ENCODE results near the gene MYCBPAP.
"Not testable (repeated sequence)": the region's sequence is repeated elsewhere in the genome, so short reads cannot be mapped to it uniquely, and the experiment has no call there.

The MYCBPAP gene

DNA sequence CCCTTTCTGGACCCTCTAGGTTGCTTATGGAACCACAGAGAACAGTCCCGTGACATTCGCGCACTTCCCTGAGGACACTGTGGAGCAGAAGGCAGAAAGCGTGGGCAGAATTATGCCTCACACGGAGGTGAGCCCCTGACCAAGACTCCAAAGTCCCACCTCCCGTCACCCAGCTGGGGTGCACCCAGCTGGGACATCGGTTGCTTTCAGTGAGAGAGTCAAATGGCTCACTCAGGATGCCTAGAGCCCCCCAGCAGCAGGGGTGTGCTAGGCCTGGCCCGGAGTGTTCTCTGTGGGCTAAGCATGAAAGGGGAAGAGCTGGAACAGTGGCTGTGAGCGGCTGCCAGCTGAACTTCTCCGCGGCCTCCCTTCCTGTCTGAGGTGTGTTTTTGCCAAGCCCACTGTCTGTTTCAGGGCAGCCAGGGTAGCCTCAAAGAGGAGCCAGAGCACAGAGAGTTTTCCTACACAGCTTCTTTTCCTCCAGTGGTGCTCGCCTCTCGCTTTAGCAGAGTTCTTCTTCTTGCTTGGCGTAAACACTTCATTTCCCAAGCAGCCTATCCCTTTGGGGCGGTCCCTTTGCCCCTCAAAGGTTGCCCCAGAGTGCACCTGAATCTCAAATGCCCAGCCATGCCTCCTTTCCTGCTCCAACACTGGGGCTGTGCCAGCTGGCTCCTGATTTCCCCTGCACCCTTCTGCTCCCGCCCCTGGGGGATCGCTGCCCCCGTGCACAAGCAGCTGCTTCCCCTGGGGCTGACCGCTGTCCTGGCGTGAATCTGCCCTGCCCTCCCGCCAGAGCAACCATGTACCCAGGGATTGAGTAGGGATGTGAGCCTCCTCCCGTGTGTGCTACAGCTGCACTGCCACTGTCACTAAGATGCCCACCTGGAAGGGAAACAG lies 37.0 kb upstream of the MYCBPAP start:
- DNase-seq: no peak

DNA sequence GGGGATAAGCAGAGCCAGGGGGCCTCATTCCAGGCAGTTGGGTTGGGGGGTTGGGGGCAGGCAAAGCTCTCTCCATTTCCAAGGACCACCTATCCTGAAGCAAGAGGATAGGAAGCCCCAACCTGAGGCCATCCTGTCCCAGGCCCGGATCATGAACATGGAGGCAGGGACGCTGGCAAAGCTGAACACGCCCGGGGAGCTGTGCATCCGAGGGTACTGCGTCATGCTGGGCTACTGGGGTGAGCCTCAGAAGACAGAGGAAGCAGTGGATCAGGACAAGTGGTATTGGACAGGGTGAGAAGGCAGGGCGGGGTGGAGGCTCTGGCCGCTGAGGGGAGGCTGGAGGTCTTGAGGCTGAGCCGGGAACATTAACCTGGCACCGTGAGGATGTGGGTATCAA lies 36.0 kb upstream of the MYCBPAP start:
- no peak for DNase-seq

DNA sequence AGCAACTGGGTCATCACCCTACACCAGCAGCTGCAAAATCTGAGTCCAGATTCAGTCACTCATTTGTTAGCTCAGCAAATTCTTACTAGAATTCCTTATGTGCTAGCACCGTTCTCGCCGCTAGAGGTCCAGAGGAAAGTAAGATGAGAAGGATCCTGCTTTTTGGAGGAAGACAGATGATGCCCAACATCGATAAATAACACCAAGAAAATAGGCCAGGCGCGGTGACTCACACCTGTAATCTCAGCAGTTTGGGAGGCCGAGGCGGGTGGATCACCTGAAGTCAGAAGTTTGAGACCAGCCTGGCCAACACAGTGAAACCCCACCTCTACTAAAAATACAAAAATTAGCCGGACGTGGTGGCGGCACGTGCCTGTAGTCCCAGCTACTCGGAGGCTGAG lies 35.5 kb upstream of the MYCBPAP start:
- not testable (repeated sequence) for DNase-seq

DNA sequence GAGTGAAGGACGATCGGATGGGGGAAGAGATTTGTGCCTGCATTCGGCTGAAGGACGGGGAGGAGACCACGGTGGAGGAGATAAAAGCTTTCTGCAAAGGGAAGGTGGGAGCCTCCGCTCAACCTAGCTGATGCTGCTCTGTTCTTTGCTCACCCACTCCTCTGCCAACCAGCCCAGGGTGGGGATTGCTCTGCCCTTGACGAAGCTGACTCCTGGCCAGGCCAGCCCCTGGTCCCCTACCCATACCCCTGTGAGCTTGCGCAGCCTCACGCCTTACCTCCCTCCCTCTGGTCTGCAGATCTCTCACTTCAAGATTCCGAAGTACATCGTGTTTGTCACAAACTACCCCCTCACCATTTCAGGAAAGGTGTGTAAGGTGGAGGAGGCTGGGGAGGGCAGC lies 34.3 kb upstream of the MYCBPAP start:
- no peak for DNase-seq

DNA sequence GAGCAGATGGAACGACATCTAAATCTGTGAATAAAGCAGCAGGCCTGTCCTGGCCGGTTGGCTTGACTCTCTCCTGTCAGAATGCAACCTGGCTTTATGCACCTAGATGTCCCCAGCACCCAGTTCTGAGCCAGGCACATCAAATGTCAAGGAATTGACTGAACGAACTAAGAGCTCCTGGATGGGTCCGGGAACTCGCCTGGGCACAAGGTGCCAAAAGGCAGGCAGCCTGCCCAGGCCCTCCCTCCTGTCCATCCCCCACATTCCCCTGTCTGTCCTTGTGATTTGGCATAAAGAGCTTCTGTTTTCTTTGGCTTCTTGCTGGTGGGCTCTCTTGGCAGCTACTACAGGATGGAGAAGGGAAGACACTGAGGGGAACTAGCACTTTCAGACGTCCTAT lies 33.7 kb upstream of the MYCBPAP start:
- no peak for DNase-seq

DNA sequence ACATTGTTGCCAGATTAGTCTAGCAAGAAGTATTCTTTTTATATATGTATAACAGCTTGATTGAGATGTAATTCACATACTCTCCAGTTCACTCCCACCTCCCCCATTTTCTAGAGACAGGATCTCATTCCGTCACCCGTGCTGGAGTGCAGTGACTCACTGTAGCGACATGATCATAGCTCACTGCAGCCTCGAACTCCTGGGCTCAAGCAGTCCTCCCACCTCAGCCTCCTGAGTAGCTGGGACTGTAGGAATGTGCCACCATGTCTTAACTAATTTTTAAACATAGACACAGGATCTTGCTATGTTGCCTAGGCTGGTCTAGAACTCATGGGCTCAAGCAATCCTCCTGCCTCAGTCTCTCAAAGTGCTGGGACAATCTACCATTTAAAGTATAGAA lies 32.9 kb upstream of the MYCBPAP start:
- DNase-seq: no peak

DNA sequence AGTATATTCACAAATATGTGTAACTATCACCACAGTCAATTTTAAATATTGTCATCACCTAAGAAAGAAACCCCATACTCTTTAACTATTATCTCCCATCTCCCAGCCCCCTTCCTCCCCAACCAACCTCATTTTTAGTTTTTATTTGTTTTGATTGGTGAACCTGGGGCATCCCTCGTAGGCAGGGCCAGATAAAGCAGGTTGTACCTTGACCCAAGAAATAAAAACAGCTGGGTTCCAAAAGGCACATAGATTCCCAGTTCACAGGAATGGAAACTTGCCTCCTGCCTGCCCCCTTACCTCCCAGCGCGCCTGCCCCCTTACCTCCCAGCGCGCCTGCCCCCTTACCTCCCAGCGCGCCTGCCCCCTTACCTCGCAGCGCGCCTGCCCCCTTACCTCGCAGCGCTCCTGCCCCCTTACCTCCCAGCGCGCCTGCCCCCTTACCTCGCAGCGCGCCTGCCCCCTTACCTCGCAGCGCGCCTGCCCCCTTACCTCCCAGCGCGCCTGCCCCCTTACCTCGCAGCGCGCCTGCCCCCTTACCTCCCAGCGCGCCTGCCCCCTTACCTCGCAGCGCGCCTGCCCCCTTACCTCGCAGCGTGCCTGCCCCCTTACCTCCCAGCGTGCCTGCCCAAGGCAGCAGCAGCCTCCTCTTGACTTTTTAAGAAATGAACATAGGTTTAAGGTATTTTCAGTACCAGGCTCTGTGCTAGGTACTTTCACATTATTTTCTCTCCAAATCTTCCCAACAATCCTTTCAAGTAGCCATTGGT lies 32.3 kb upstream of the MYCBPAP start:
- not testable (repeated sequence) for DNase-seq

DNA sequence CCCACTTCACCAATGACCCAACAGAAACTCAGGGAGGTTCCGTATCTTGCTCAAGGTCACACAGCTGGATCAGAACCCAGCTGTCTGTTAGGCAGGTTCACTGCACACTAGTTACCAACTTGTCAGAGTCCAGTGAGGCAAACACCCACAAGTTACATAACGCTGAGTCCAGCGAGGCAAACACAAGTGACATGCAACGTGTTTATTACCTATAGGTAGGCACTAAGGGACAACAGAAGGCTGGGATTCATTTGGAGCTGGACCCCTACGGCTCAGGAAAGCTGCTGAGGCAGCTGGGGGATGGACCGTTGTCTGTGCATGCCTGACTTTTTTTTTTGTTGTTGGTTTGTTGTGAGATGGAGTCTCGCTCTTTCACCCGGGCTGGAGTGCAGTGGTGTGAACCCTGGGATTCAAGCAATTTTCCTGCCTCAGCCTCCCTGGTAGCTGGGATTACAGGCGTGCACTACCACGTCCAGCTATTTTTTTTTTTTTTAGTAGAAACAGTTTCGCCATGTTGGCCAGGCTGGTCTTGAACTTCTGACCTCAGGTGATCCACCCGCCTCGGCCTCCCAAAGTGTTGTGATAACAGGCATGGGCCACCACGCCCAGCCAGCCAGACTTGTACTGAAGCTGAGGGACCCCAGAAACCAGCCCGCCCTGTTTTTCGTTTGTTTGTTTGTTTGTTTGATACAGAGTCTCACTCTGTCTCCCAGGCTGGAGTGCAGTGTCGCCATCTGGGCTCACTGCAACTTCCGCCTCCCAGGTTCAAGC lies 31.5 kb upstream of the MYCBPAP start:
- no peak for DNase-seq

DNA sequence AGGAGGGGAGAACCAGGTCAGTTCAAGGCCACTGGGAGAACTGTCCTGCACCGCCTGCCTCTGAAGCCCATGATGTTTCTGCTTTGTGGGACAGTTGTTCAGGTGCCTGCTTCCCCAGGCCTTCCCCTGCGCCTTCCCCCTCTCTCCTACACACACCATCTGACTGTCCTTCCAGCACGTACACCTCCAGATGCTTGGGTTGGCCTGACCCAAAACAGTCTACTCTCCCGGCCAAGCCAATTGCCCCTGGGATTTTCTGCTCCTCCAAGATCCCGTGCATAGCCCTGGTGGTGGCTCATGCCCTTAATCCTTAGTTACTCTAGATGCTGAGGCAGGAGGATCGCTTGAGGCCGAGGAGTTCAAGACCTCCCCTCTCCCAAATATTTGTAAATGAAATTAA lies 30.3 kb upstream of the MYCBPAP start:
- no peak for DNase-seq

DNA sequence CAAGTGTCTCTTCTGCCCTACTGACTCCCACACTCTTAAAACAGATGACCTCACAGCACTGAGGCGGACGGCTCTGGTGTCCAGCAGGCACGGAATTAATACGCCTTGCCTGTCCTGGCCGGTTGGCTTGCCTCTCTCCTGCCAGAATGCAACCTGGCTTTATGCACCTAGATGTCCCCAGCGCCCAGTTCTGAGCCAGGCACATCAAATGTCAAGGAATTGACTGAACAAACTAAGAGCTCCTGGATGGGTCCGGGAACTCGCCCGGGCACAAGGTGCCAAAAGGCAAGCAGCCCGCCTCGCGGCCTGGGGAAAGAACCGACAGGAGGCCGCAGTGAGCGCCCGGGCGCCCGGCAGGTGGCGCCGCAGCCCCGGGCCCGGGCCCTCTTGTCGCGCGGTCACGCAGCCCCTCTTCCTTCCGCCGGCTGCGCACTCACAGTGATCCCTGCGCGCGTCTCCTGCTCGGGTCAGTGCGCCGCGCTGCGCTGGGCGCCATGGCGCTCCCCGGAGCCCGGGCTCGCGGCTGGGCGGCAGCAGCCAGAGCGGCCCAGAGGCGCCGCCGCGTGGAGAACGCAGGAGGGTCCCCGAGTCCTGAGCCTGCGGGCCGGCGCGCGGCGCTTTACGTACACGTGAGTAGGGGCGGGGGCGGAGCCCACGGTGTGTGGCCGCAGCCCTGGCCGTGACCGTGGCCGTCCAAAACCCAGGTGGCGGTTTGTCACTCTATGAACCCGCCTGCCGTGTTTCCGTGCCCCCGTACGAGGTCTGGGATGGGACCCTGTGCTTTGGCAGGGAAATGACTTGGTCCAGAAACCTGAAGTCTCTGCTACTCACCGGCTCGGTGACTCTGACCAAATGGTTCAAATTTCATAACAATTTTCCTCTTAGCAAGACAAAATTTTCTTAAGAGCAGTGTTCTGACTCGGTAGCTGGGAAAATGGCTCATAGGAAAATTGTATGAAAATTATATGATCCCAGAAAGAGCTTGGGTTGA lies 29.6 kb upstream of the MYCBPAP start, which contains the start of gene RSAD1:
Gene RSAD1, plus strand, starts transcription at position 470 of the 991 bp plus-strand sequence. Its CDS starts 25 bp downstream, at position 495.
- DNase-seq: peak; percentile 86 to 87

DNA sequence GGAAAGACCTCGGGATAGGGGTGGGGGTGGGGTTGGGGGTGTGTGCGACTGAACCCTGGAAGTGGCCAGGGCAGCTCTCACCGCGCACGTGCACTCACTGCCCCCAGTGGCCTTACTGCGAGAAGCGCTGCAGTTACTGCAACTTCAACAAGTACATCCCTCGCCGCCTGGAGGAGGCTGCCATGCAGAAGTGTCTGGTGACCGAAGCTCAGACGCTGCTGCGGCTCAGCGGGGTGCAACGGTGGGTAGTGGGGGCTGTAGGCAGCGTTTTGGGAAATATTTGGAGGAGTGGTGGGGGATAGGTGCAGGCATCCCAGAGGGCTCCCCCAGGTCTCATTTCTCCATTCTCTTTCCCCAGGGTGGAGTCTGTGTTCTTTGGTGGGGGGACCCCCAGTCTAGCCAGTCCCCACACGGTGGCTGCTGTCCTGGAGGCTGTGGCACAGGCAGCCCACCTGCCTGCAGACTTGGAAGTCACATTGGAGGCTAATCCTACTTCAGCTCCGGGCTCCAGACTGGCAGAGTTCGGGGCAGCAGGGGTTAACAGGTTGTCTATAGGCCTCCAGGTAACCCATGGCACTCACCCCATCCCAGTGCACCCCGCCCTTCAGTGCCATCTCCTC lies 28.6 kb upstream of the MYCBPAP start:
- DNase-seq: peak; percentile 72 to 75

DNA sequence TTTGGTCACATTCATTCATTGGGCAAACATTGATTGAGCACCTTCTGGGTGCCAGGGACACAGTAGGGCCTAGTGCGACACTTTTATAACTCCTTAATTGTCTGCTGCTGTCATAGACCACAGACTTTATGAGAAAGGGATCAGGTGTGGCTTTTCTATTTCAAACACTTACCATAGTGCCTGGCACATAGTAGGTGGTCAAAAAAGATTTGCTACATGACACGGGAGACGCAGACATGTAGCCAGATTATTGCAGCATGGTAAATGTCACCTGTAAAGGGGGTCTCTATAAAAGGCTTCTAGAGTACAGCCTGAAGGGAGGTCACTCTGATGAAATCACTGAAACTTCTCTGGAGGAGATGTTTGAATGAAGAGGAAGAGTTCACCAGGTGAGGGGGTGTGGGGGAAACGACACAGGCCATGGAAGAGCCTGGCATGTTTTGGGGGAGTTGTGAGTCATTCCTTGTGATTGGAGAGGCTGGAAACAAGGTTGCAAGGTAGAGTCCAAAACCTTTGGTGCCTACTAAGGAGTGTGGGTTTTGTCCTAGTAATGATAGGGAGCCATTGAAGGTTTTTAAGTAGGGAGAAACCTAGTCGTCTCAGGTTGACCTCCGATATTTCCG lies 28.0 kb upstream of the MYCBPAP start:
- no peak for DNase-seq

DNA sequence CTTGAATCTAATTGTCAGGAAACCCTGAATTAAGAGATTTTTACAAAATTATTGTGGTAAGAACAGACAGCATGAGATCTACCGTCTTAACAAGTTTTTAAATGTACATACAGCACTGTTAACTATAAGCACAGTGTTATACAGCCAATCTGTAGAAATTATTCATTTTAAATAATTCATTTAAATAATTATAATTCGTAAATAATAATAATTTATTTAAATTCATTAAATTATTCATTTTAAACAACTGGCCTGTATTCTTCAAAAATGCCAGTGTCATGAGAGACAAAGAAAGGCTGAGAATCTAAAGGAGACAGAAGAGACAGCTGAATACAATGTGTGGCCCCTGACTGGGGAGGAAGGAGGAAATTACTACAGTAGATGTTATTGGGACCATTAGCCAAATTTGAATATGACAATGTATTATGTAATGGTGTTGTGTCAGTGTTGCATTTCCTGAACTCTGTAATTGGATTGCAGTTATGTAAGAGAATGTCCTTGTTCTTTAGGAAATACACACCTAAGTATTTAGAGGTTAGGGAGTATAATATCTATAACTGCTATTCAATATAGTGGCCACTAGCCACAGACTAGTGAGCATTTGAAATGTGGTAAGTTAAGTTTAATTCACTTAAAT lies 27.3 kb upstream of the MYCBPAP start:
- DNase-seq: no peak

DNA sequence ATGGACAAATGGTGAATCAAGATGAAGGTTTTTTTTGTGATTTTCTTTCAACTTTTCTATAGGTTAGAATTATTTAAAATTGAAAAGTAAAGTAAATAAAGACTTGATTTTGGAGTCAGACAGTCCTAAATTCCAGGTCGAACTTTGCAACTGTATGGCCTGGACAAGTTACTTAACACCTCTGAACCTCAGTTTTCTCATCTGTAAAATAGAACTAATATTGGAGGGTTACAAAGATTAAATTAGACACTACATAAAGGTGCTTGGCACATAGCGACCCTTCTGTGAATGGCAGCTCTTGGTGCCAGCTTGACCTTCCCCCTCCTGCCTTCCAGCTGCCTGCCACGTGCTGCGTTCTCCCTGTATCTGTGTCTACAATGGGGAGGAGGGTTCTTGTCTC lies 26.6 kb upstream of the MYCBPAP start:
- no peak for DNase-seq

DNA sequence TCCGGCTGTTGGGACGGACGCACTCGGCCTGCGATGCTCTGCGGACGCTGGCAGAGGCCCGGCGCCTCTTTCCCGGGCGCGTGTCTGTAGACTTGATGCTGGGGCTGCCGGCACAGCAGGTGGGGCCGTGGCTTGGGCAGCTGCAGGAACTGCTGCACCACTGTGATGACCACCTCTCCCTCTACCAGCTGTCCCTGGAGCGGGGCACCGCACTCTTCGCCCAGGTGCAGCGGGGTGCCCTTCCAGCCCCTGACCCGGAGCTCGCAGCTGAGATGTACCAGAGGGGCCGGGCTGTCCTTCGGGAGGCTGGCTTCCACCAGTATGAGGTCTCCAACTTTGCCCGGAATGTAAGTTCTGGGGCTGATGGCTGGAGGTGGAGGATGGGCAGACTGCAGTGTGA lies 26.1 kb upstream of the MYCBPAP start:
- no peak for DNase-seq

DNA sequence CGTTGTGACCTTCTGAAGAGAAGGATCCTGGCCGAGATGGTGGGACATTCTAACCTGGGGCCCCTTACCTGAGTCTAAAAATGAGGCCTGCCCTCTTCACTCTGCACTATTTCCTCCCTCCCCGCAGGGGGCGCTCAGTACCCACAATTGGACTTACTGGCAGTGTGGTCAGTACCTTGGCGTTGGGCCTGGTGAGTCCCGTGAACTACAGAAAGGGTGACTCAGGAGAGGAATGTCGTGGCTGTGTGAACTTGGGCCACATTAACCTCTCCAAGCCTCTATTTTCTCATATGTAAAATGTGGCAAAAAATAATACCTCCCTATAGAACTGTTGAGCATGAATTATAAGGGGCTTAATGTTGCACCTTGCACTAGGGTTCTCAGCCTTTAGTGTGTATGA lies 25.7 kb upstream of the MYCBPAP start:
- DNase-seq: peak; percentile 82 to 83

DNA sequence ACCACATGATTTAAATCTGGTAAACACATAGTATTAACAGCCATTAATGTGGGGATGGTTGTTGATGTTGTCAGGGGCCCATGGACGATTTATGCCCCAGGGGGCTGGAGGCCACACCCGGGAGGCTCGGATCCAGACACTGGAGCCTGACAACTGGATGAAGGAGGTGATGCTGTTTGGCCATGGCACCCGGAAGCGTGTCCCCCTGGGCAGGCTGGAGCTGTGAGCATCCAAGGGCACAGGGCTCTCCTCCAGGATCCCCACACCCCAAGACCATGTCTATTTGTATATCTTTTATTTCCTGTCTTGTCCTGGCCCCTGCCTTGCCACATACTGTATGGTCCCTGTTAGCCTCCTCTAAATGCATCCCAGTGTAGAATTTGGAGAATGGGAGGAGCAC lies 25.0 kb upstream of the MYCBPAP start:
- DNase-seq: no peak

DNA sequence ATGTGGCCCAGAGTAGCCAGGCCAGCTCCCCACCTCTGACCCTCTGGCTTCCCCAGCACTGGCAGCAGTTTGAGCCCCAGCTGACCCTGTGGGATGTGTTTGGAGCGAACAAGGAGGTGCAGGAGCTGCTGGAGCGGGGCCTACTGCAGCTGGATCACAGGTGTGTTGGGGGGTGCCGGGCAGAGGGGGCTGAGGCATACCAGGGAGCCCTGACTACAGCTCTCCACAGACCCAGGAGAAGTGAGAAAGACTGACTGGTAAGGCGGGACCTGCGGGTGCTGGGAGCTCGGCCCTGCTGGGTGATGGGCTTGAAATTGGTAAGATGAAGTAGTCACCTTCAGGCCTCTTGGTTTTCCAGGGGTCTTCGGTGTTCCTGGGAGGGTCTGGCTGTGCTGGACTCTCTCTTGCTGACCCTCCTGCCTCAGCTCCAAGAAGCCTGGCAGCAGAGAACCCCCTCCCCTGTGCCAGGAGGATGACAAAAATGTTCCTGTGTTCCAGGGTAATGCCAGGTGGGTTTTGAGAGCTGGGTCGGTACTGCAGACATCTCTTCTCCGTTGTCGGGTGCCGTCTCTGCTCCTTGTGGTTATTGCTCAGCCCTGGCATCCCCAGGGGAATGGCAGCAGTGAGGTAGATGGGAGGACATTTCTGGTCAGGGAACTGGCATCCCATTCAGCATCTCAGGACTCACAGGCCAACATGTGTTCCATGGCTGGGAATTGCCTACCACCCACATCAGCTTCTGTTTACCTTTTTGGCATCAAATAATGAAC lies 23.7 kb upstream of the MYCBPAP start:
- no peak for DNase-seq

DNA sequence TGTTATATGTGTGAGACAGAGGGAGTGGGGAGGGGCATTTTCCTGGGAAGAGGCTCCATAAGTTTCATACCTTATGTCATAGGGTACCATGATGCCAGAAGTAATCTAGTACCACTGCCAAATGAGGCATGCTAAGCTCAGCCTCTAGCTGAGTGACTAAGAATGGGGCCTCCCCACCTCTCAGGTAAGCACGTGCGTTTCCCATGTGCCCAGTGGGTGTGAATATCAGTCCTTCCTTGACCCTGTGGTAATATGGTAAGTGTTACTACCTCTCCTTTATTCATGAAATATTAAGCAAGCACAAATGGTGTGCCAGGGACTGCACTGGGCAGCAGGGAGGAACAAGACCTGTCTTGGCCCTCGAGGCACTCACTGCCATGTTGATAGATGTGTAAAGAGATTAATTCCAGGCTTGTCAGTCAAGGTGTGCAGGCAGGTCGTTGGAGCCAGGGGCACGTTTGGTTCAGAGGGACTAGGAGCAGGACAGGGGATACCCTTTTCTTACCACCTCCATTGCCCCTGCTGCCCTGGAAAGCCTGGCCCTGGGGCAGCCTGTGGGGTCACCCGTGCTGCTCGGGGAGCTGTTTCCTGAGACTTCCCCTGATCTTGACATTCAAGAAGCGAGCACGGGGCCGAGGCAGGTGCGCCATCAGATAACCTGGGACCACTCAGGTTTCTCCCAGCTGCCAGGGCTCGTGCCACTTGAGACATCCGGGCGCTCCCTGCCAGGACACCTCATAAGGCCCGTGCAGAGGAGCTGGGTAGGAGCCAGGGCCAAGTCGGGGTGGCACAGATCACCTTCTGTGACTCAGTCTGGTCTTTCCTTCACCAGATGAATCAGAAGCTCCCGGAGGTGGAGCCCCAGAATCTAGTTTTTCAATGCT lies 20.8 kb upstream of the MYCBPAP start:
- DNase-seq: no peak

Data from stimulated activated CD4-positive, alpha-beta T cell treated with anti-CD3 and anti-CD28 coated beads, Interleukin-2, amount 100 ng/mL, for 24 hours (primary cell).